H1 (cell line): ENCODE measurements around the gene UBE2I. TPM values are rescaled to one million over a fixed set of nuclear protein-coding genes. Genes with fewer than 3 reads are reported as not detected.

Source experiments
- ASH2L ChIP-seq: fragments of 200-600, 300-600 bp; sonication (generic); IDR thresholded peaks from one replicate; pipeline ENCODE4 v1.7.1; 2017; ENCODE audit warnings: low read length
- CHD7 ChIP-seq: fragments of 300-600 bp; sonication (generic); IDR thresholded peaks from 2 replicates; pipeline ENCODE4 v1.7.1; 2012; ENCODE audit warnings: low read length, moderate library complexity, mild to moderate bottlenecking, inconsistent platforms; ENCODE audit not compliant: insufficient replicate concordance
- CREB1 ChIP-seq: IDR thresholded peaks from 2 replicates; pipeline ENCODE4 v1.6.1; 2012; ENCODE audit warnings: inconsistent platforms
- CTBP2 ChIP-seq: IDR thresholded peaks from 2 replicates; pipeline ENCODE4 v1.7.0; 2011; ENCODE audit warnings: borderline replicate concordance, mild to moderate bottlenecking, moderate library complexity, mixed read lengths, low read length; ENCODE audit not compliant: insufficient read depth, insufficient read length
- EGR1 ChIP-seq: IDR thresholded peaks from 2 replicates; pipeline ENCODE4 v1.6.1; 2011; ENCODE audit warnings: low read depth, low read length, borderline replicate concordance
- HDAC6 ChIP-seq: IDR thresholded peaks from one replicate; pipeline ENCODE4 v1.7.1; 2012; ENCODE audit warnings: low read depth, mild to moderate bottlenecking, inconsistent platforms, low read length, moderate library complexity
- POLR2AphosphoS5 ChIP-seq: IDR thresholded peaks from 2 replicates; pipeline ENCODE4 v1.6.1; 2011; ENCODE audit warnings: low read depth, low read length
- RFX5 ChIP-seq: IDR thresholded peaks from 2 replicates; pipeline ENCODE4 v1.6.1; 2011; ENCODE audit warnings: low read depth, low read length, improper control_type of control experiment, borderline replicate concordance
- SP1 ChIP-seq: IDR thresholded peaks from 2 replicates; pipeline ENCODE4 v1.6.1; 2011; ENCODE audit warnings: low read depth, low read length
- polyA plus RNA-seq, 7 experiments: library from polyadenylated mRNA; depleted of rRNA in 3 of 7; stranded (reverse) in 5 of 7; unstranded in 2 of 7; fragments of >200 nt in 5 of 7; fragments of 200-250 nt in 2 of 7; gene quantifications; 1 replicate in 5 of 7; 2 replicates in 1 of 7; 4 replicates in 1 of 7; pipeline versions ENCODE4 v1.2.1 to v1.2.3, GENCODE V29; 2011 to 2013; ENCODE audit warnings: missing spikeins in 2 of 7, mixed read lengths in 2 of 7
- total RNA-seq: library from RNA; stranded (reverse); fragmentation: NEBNext Ultra II Directional; extraction: Animal tissue kit (Norgen Biotek cat#: 25700); gene quantifications from 2 replicates; pipeline ENCODE4 v1.2.1, GENCODE V29; 2021

Gene UBE2I
- total and polyA plus RNA-seq, 2 of the 8 experiments (the other 6 are each of a cell fraction or from before 2014, with no cell fraction given) = 148 to 268 TPM

DNA sequence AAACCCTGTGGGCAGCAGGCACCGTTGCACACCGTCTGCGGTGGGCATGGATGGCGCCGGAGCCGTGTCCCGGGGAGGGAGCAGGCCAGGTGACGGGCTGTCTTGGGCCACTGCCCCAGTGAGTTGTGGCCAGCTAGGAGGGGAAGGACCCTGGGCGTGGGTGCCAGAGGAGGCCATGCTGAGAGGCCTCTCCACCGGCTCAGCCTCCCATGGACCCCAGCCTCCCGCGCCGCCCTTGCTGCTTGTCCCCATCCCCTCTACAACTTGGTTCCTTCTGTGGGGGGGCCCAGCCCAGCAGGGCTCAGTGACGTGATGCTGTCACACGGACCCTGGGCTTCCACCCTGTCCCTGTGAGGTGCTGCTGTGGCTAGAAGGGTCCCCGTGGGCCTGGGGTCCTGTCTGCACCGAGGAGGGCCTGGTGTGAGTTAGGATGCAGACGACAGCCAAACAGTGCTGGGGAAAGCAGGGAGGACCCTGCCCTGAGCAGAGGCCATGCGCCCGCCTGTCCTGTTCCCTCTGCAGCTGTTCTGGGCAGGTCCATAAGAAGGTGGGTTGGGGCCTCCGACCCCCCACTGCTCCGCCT, 11.3 kb downstream of the UBE2I start (continued):
- no peak for TF ChIP-seq CHD7
- no peak for TF ChIP-seq ASH2L
- TF ChIP-seq POLR2AphosphoS5 = no peak; the same call in 1 of the 2 replicates
- no peak for TF ChIP-seq HDAC6
- no peak for TF ChIP-seq SP1
- no peak for TF ChIP-seq EGR1
- TF ChIP-seq RFX5 = no peak
- TF ChIP-seq CREB1 = no peak
- TF ChIP-seq CTBP2 = no peak
